K562 (cell line): ENCODE measurements around the gene ASPHD1. TPM values are rescaled to one million over a fixed set of nuclear protein-coding genes. Genes with fewer than 3 reads are reported as not detected.

Experiments used
- MIER1 ChIP-seq: fragments of 450-650 bp; IDR thresholded peaks from 2 replicates; pipeline ENCODE4 v1.6.1; 2016; ENCODE audit warnings: antibody characterized with exemption, mild to moderate bottlenecking, low read depth
- MTA1 ChIP-seq: fragments of 450-650 bp; IDR thresholded peaks from 2 replicates; pipeline ENCODE4 v1.6.1; 2017; ENCODE audit warnings: borderline replicate concordance
- NCOA6 ChIP-seq: fragments of 450-650 bp; IDR thresholded peaks from 2 replicates; pipeline ENCODE4 v1.6.1; 2017; ENCODE audit warnings: mild to moderate bottlenecking
- SFPQ ChIP-seq: fragments of 200-400 bp; formaldehyde crosslinking; IDR thresholded peaks from 2 replicates; pipeline ENCODE4 v1.6.1; 2017; ENCODE audit warnings: mild to moderate bottlenecking, low read depth, low read length, moderate library complexity
- THRAP3 ChIP-seq: fragments of 450-650 bp; IDR thresholded peaks from 2 replicates; pipeline ENCODE4 v1.6.1; 2016; ENCODE audit warnings: mild to moderate bottlenecking, inconsistent platforms, borderline replicate concordance
- ZBTB40 ChIP-seq, 2 experiments: fragments of 450-650 bp in 1 of 2; sonication (generic) in 1 of 2; formaldehyde crosslinking in 1 of 2; IDR thresholded peaks; 2 replicates each; pipeline versions ENCODE4 v1.7.1 to v1.9.0; 2016 to 2022; ENCODE audit warnings: inconsistent platforms in 1 of 2, mild to moderate bottlenecking in 1 of 2, missing genetic modification reagents in 1 of 2
- ZNF121 ChIP-seq: sonication (generic); formaldehyde crosslinking; conservative IDR thresholded peaks from 2 replicates; pipeline ENCODE4 v1.8.0; 2022; ENCODE audit warnings: missing genetic modification reagents
- polyA plus RNA-seq, 8 experiments: library from polyadenylated mRNA; depleted of rRNA in 4 of 8; stranded (reverse) in 5 of 8; unstranded in 3 of 8; fragments of >200 nt; fragmentation: Nextera tagmentation in 2 of 8; fragmentation: Illumina TruSeq in 1 of 8; extraction: Ambion mirVana in 2 of 8; extraction: Trizol in 1 of 8; gene quantifications; 2 replicates each; pipeline versions ENCODE4 v1.2.1 to v1.2.3, GENCODE V29; 2011 to 2014; ENCODE audit warnings: inconsistent platforms in 1 of 8, missing spikeins in 1 of 8
- total RNA-seq, 7 experiments: library from RNA; depleted of rRNA in 6 of 7; stranded (reverse); fragments of >200 nt in 6 of 7; fragmentation: Illumina TruSeq in 2 of 7; extraction: Trizol in 2 of 7; gene quantifications; 2 replicates each; pipeline versions ENCODE4 v1.2.1 to v1.2.3, GENCODE V29; 2011 to 2021; ENCODE audit warnings: low replicate concordance in 1 of 7
- TF ChIP-seq, protein P1 (sequence below): sonication (generic); formaldehyde crosslinking; IDR thresholded peaks from 2 replicates; pipeline ENCODE4 v1.8.0; 2022; ENCODE audit warnings: mild to moderate bottlenecking, missing genetic modification reagents
- TF ChIP-seq, protein P2 (sequence below): fragments of 450-650 bp; IDR thresholded peaks from 2 replicates; pipeline ENCODE4 v1.6.1; 2014; ENCODE audit warnings: low read depth, mild to moderate bottlenecking, moderate library complexity, borderline replicate concordance

Gene ASPHD1
- total and polyA plus RNA-seq, 9 of the 15 experiments (the other 6 are each of a cell fraction or from before 2014, with no cell fraction given), result 0.03 to 0.70 (median 0.24) TPM; not detected in 5

GRCh38 chr16:29899516-29900101 lies 679 bp upstream of the ASPHD1 start, which contains the start of gene SEZ6L2 (continued):
- TF ChIP-seq ZBTB40 (IDR thresholded peaks at IDR 0.05), result no peak
- TF ChIP-seq ZBTB40 (CRISPR knock-in tag; IDR thresholded peaks at IDR 0.05), result no peak
- no peak for TF ChIP-seq MTA1
- TF ChIP-seq, protein P1, sequence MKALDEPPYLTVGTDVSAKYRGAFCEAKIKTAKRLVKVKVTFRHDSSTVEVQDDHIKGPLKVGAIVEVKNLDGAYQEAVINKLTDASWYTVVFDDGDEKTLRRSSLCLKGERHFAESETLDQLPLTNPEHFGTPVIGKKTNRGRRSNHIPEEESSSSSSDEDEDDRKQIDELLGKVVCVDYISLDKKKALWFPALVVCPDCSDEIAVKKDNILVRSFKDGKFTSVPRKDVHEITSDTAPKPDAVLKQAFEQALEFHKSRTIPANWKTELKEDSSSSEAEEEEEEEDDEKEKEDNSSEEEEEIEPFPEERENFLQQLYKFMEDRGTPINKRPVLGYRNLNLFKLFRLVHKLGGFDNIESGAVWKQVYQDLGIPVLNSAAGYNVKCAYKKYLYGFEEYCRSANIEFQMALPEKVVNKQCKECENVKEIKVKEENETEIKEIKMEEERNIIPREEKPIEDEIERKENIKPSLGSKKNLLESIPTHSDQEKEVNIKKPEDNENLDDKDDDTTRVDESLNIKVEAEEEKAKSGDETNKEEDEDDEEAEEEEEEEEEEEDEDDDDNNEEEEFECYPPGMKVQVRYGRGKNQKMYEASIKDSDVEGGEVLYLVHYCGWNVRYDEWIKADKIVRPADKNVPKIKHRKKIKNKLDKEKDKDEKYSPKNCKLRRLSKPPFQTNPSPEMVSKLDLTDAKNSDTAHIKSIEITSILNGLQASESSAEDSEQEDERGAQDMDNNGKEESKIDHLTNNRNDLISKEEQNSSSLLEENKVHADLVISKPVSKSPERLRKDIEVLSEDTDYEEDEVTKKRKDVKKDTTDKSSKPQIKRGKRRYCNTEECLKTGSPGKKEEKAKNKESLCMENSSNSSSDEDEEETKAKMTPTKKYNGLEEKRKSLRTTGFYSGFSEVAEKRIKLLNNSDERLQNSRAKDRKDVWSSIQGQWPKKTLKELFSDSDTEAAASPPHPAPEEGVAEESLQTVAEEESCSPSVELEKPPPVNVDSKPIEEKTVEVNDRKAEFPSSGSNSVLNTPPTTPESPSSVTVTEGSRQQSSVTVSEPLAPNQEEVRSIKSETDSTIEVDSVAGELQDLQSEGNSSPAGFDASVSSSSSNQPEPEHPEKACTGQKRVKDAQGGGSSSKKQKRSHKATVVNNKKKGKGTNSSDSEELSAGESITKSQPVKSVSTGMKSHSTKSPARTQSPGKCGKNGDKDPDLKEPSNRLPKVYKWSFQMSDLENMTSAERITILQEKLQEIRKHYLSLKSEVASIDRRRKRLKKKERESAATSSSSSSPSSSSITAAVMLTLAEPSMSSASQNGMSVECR, result peak; percentile 72; the same call in 1 of the 2 replicates
- no peak for TF ChIP-seq SFPQ
- TF ChIP-seq, protein P2, sequence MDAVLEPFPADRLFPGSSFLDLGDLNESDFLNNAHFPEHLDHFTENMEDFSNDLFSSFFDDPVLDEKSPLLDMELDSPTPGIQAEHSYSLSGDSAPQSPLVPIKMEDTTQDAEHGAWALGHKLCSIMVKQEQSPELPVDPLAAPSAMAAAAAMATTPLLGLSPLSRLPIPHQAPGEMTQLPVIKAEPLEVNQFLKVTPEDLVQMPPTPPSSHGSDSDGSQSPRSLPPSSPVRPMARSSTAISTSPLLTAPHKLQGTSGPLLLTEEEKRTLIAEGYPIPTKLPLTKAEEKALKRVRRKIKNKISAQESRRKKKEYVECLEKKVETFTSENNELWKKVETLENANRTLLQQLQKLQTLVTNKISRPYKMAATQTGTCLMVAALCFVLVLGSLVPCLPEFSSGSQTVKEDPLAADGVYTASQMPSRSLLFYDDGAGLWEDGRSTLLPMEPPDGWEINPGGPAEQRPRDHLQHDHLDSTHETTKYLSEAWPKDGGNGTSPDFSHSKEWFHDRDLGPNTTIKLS, result no peak
- 0 out of 2 replicates have a peak, but pooled peaks have one; percentile 83 for TF ChIP-seq NCOA6
- no peak for TF ChIP-seq THRAP3
- peak; percentile 95 for TF ChIP-seq MIER1
- no peak for TF ChIP-seq ZNF121 (CRISPR knock-in tag)
